ENCODE results near the gene GRAMD1A.

The GRAMD1A gene

DNA sequence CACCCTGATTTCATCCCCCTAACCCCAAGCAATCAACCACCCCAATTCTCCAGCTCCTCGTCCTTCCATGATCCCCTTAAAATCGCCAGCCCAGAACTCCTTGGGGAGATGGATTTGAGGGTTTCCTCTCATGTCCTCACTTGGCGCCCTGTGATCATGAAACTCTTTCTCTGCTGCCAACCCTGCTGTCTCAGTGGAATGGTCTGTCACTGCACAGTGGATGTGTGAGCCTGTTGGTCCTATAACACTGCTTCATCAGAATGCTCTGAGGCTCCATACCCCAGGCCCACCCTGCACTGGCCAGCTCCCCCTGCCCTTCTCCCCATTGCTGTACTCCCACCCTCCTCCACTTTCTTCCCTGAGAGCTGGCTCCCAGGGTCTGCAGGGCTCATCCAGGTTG, 23.5 kb upstream of the GRAMD1A start:
- peaks cover 0 to 9% (median 3%) of the 10 kb centered on the region in 4 experiments for H3K4me1 ChIP-seq (ENCODE audit: control extremely low read depth in 1 of 4, control insufficient read depth in 4 of 4, insufficient read depth in 4 of 4, low read length in 3 of 4)
- no peaks in the 10 kb centered on the region for H3K36me3 ChIP-seq (ENCODE audit: control insufficient read depth in 4 of 4, insufficient read depth in 4 of 4, low read length in 3 of 4)
- peaks cover 0 to 10% (median 3%) of the 10 kb centered on the region in 5 experiments for H3K9me3 ChIP-seq (ENCODE audit: control extremely low read depth in 1 of 5, control insufficient read depth in 4 of 5, insufficient read depth in 2 of 5, low read depth in 1 of 5, low read length in 4 of 5)
- H3K4me3 ChIP-seq (ENCODE audit: control insufficient read depth in 1 of 7, extremely low read depth in 1 of 7, insufficient read depth in 4 of 7, low read depth in 2 of 7, low read length in 6 of 7), result no peak overlapping the region
- H3K27ac ChIP-seq (ENCODE audit: insufficient read depth in 1 of 2, low read depth in 1 of 2, low read length in 2 of 2, poor library complexity in 1 of 2, severe bottlenecking in 2 of 2), result no peak overlapping the region
- H3K27me3 ChIP-seq (replicated peaks in 2 of 5; ENCODE audit: control insufficient read depth in 4 of 5, insufficient read depth in 5 of 5, low read length in 4 of 5), result no peaks in the 10 kb centered on the region
- DNase-seq, result no peak
- ChIA-PET CTCF (interaction anchor here (1.5 to 24.8 kb wide), 3 partner anchors 11 to 67 kb away, joined by 3 to 249 read pairs (median 6); no protein-coding TSS in a partner anchor), POLR2A (no interaction called here)
- WGBS (ENCODE audit: insufficient coverage), result 100% methylated on average over 1 of the region's 3 CpGs

GRCh38 chr19:34979819-34980640, 20.1 kb upstream of the GRAMD1A start:
- CTCF ChIA-PET, result interaction anchor here (0.8 to 24.8 kb wide), 6 partner anchors 8 to 64 kb away, joined by 3 to 249 read pairs (median 3); no protein-coding TSS in a partner anchor
- WGBS (ENCODE audit: insufficient coverage), result 97% methylated on average over 9 of the region's 12 CpGs

DNA sequence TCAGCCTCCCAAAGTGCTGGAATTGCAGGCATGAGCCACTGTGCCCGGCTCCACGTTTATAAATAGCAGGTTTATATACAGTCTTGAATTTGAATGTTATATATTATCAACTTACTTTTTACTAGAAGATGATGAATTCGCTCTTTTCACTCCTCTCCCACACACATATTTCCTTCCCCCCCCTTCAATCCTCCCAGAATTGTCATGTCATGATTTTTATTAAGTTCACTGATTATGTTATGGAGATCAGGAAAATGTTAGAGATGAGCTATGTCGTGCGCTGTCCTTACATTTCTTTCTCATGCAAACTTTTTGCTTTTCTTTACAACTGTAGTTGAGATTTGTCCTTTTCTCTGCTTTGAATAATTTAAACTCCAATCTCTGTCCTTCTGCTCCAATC, 17.8 kb upstream of the GRAMD1A start:
- Histone ChIP-seq H3K4me3 (ENCODE audit: control insufficient read depth in 1 of 7, extremely low read depth in 1 of 7, insufficient read depth in 4 of 7, low read depth in 2 of 7, low read length in 6 of 7) (no peak overlapping the region), H3K27ac (ENCODE audit: insufficient read depth in 1 of 2, low read depth in 1 of 2, low read length in 2 of 2, poor library complexity in 1 of 2, severe bottlenecking in 2 of 2) (no peak overlapping the region), H3K36me3 (ENCODE audit: control insufficient read depth in 4 of 4, insufficient read depth in 4 of 4, low read length in 3 of 4) (no peaks in the 10 kb centered on the region), H3K4me1 (ENCODE audit: control extremely low read depth in 1 of 4, control insufficient read depth in 4 of 4, insufficient read depth in 4 of 4, low read length in 3 of 4) (peaks cover 5 to 13% (median 9%) of the 10 kb centered on the region in 4 experiments), H3K27me3 (replicated peaks in 2 of 5; ENCODE audit: control insufficient read depth in 4 of 5, insufficient read depth in 5 of 5, low read length in 4 of 5) (no peaks in the 10 kb centered on the region), H3K9me3 (ENCODE audit: control extremely low read depth in 1 of 5, control insufficient read depth in 4 of 5, insufficient read depth in 2 of 5, low read depth in 1 of 5, low read length in 4 of 5) (peaks cover 0 to 3% (median 2%) of the 10 kb centered on the region in 5 experiments)
- DNase-seq, result no peak
- POLR2A ChIA-PET, result no interaction called here
- CTCF ChIA-PET, result interaction anchor here (1.7 to 24.8 kb wide), 2 partner anchors 19 to 28 kb away, joined by 5 to 249 read pairs; no protein-coding TSS in a partner anchor
- 100% methylated on average over 2 of the region's 5 CpGs for WGBS (ENCODE audit: insufficient coverage)

More at GRCh38 chr19:34979819-34980640, 20.1 kb upstream of the GRAMD1A start:
- DNase-seq, result no peak
- no peak overlapping the region for H3K4me3 ChIP-seq (ENCODE audit: control insufficient read depth in 1 of 7, extremely low read depth in 1 of 7, insufficient read depth in 4 of 7, low read depth in 2 of 7, low read length in 6 of 7)
- H3K4me1 ChIP-seq (ENCODE audit: control extremely low read depth in 1 of 4, control insufficient read depth in 4 of 4, insufficient read depth in 4 of 4, low read length in 3 of 4), result peaks cover 0 to 2% (median 0%) of the 10 kb centered on the region in 4 experiments
- no peak overlapping the region for H3K27ac ChIP-seq (ENCODE audit: insufficient read depth in 1 of 2, low read depth in 1 of 2, low read length in 2 of 2, poor library complexity in 1 of 2, severe bottlenecking in 2 of 2)
- POLR2A ChIA-PET, result interaction anchor here (0.7 kb wide), 1 partner anchor 53 kb away, joined by 3 read pairs; the partner anchor contains the start of gene ZNF30
- peaks cover 0 to 12% (median 5%) of the 10 kb centered on the region in 5 experiments for H3K9me3 ChIP-seq (ENCODE audit: control extremely low read depth in 1 of 5, control insufficient read depth in 4 of 5, insufficient read depth in 2 of 5, low read depth in 1 of 5, low read length in 4 of 5)
- no peaks in the 10 kb centered on the region for H3K27me3 ChIP-seq (replicated peaks in 2 of 5; ENCODE audit: control insufficient read depth in 4 of 5, insufficient read depth in 5 of 5, low read length in 4 of 5)
- H3K36me3 ChIP-seq (ENCODE audit: control insufficient read depth in 4 of 4, insufficient read depth in 4 of 4, low read length in 3 of 4), result no peaks in the 10 kb centered on the region

DNA sequence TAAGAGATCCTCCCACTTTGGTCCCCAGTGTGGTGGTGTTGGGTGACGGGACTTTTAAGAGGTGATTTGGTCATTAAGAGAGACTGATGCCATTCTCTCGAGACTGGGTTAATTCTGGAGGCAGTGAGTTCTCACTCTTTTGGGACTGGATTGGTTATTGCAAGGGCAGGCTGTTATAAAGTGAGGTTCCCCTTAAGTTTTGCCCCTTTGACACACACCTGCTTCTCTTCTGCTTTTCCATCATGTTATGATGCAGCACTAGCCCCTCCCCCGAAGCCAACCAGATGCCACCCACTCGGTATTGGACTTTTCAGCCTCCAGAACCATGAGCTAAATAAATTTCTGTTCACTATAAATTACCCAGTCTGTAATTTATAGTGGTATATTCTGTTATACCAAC, 16.3 kb upstream of the GRAMD1A start:
- peaks cover 5 to 17% (median 12%) of the 10 kb centered on the region in 4 experiments for H3K4me1 ChIP-seq (ENCODE audit: control extremely low read depth in 1 of 4, control insufficient read depth in 4 of 4, insufficient read depth in 4 of 4, low read length in 3 of 4)

DNA sequence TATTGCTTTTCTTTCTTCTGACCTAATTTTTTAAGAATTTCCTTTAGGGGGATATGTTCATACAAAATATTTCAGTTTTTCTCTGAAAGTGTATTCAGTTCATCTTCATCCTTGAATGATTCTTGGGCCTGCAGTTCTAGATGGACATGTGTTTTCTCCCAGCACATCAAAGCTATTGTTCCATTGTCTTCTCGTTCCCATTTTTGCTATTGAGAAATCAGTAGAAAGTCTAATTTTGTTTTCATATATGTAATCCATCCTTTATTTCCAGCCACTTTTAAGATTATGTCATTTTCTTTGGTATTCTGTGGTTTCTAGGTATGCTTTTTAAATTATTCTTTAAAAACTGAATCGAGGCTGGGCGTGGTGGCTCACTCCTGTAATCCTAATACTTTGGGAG, 15.8 kb upstream of the GRAMD1A start:
- peaks cover 0 to 3% (median 0%) of the 10 kb centered on the region in 5 experiments for H3K9me3 ChIP-seq (ENCODE audit: control extremely low read depth in 1 of 5, control insufficient read depth in 4 of 5, insufficient read depth in 2 of 5, low read depth in 1 of 5, low read length in 4 of 5)
- POLR2A ChIA-PET, result interaction anchor here (0.5 kb wide), 1 partner anchor 16 kb away, joined by 4 read pairs; the partner anchor contains the start of gene GRAMD1A
- whole genome bisulfite sequencing (ENCODE audit: insufficient coverage), result 80% methylated on average over 1 of the region's 3 CpGs

More for the DNA sequence above, 16.3 kb upstream of the GRAMD1A start:
- H3K4me3 ChIP-seq (ENCODE audit: control insufficient read depth in 1 of 7, extremely low read depth in 1 of 7, insufficient read depth in 4 of 7, low read depth in 2 of 7, low read length in 6 of 7), result no peak overlapping the region
- no peaks in the 10 kb centered on the region for H3K36me3 ChIP-seq (ENCODE audit: control insufficient read depth in 4 of 4, insufficient read depth in 4 of 4, low read length in 3 of 4)
- H3K9me3 ChIP-seq (ENCODE audit: control extremely low read depth in 1 of 5, control insufficient read depth in 4 of 5, insufficient read depth in 2 of 5, low read depth in 1 of 5, low read length in 4 of 5), result peaks cover 0 to 3% (median 0%) of the 10 kb centered on the region in 5 experiments
- POLR2A ChIA-PET, result no interaction called here
- CTCF ChIA-PET, result interaction anchor here (0.8 to 24.8 kb wide), 5 partner anchors 10 to 108 kb away, joined by 3 to 249 read pairs (median 3); no protein-coding TSS in a partner anchor
- WGBS (ENCODE audit: insufficient coverage), result 100% methylated on average over 2 of the region's 4 CpGs
- no peaks in the 10 kb centered on the region for H3K27me3 ChIP-seq (replicated peaks in 2 of 5; ENCODE audit: control insufficient read depth in 4 of 5, insufficient read depth in 5 of 5, low read length in 4 of 5)
- no peak overlapping the region for H3K27ac ChIP-seq (ENCODE audit: insufficient read depth in 1 of 2, low read depth in 1 of 2, low read length in 2 of 2, poor library complexity in 1 of 2, severe bottlenecking in 2 of 2)
- no peak for DNase-seq

DNA sequence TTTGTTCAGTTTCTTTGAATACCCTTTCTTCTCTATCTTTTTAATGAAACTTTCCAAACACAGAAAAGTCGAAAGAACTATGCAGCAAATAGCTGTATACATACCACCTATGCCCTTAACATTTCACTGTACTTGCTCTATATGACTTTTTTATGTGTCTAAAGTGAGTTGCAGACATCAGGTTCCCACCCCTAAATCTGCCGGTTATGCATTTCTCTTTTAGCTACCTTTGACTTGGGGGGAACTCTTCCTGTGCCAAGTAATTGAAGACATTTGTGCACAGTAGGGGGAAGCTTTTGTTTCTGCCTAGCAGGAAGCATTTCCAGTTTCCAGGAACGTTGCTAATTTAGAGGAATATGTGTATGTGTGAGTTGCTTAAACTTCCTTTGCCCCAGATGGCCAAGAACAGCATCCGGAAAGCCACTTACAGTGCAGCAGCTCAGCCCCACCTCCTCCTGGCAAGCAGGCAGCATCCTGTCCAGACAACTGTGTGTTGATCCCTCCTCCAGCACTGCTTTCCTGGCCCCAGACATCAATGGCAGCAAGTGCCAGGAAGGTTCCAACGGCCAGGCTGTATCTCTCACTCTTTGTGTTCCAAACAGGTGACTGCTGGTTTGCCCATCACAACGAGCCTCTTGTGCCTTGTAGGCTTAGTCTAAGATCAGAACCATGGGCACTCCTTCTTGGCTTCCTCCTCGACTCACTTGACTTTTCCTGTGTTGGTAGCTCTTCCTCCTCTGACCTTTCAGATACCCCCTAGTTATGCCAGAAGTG, 14.7 kb upstream of the GRAMD1A start:
- DNase-seq, result peak in 1 of 3 donors; percentile 50
- POLR2A ChIA-PET, result interaction anchor here (0.8 kb wide), 2 partner anchors 11 to 16 kb away, joined by 4 to 5 read pairs; no protein-coding TSS in a partner anchor
- CTCF ChIA-PET, result interaction anchor here (0.8 to 24.8 kb wide), 6 partner anchors 9 to 63 kb away, joined by 3 to 249 read pairs (median 7); no protein-coding TSS in a partner anchor

More for the DNA sequence above, 15.8 kb upstream of the GRAMD1A start:
- Histone ChIP-seq H3K4me1 (ENCODE audit: control extremely low read depth in 1 of 4, control insufficient read depth in 4 of 4, insufficient read depth in 4 of 4, low read length in 3 of 4) (peaks cover 5 to 17% (median 12%) of the 10 kb centered on the region in 4 experiments), H3K4me3 (ENCODE audit: control insufficient read depth in 1 of 7, extremely low read depth in 1 of 7, insufficient read depth in 4 of 7, low read depth in 2 of 7, low read length in 6 of 7) (no peak overlapping the region), H3K27ac (ENCODE audit: insufficient read depth in 1 of 2, low read depth in 1 of 2, low read length in 2 of 2, poor library complexity in 1 of 2, severe bottlenecking in 2 of 2) (no peak overlapping the region), H3K27me3 (replicated peaks in 2 of 5; ENCODE audit: control insufficient read depth in 4 of 5, insufficient read depth in 5 of 5, low read length in 4 of 5) (no peaks in the 10 kb centered on the region), H3K36me3 (ENCODE audit: control insufficient read depth in 4 of 4, insufficient read depth in 4 of 4, low read length in 3 of 4) (no peaks in the 10 kb centered on the region)
- no peak for DNase-seq
- CTCF ChIA-PET, result interaction anchor here (0.8 to 24.8 kb wide), 6 partner anchors 10 to 107 kb away, joined by 3 to 249 read pairs (median 3); no protein-coding TSS in a partner anchor

More for the DNA sequence above, 14.7 kb upstream of the GRAMD1A start:
- Histone ChIP-seq H3K4me1 (ENCODE audit: control extremely low read depth in 1 of 4, control insufficient read depth in 4 of 4, insufficient read depth in 4 of 4, low read length in 3 of 4) (peaks cover 5 to 17% (median 12%) of the 10 kb centered on the region in 4 experiments), H3K4me3 (ENCODE audit: control insufficient read depth in 1 of 7, extremely low read depth in 1 of 7, insufficient read depth in 4 of 7, low read depth in 2 of 7, low read length in 6 of 7) (peak overlapping the region in 3 of 7 experiments; percentile 21 to 54 (median 31)), H3K9me3 (ENCODE audit: control extremely low read depth in 1 of 5, control insufficient read depth in 4 of 5, insufficient read depth in 2 of 5, low read depth in 1 of 5, low read length in 4 of 5) (peaks cover 0 to 3% (median 0%) of the 10 kb centered on the region in 5 experiments), H3K27me3 (replicated peaks in 2 of 5; ENCODE audit: control insufficient read depth in 4 of 5, insufficient read depth in 5 of 5, low read length in 4 of 5) (no peaks in the 10 kb centered on the region), H3K27ac (ENCODE audit: insufficient read depth in 1 of 2, low read depth in 1 of 2, low read length in 2 of 2, poor library complexity in 1 of 2, severe bottlenecking in 2 of 2) (no peak overlapping the region), H3K36me3 (ENCODE audit: control insufficient read depth in 4 of 4, insufficient read depth in 4 of 4, low read length in 3 of 4) (no peaks in the 10 kb centered on the region)
- WGBS (ENCODE audit: insufficient coverage), result 0% methylated on average over 3 of the region's 7 CpGs
